ENCODE data around the gene AGAP5.

AGAP5 gene

GRCh38 chr10:73643362-73643761 is 54.5 kb downstream of the AGAP5 start:
- H3K36me3 ChIP-seq (ENCODE audit: insufficient read depth, low read length) = no peaks in the 10 kb centered on the region
- H3K4me1 ChIP-seq (ENCODE audit: insufficient read depth, low read length, severe bottlenecking) = no peaks in the 10 kb centered on the region
- H3K9ac ChIP-seq (ENCODE audit: low read length) = no peak overlapping the region
- no peaks in the 10 kb centered on the region for H3K9me3 ChIP-seq (ENCODE audit: low read length)
- no peaks in the 10 kb centered on the region for H3F3A ChIP-seq (ENCODE audit: insufficient read depth, low read length)
- no peak overlapping the region for H3K4me2 ChIP-seq (ENCODE audit: low read length)
- no peaks in the 10 kb centered on the region for H3K27me3 ChIP-seq (ENCODE audit: insufficient read depth, low read length)
- no peaks in the 10 kb centered on the region for H4K20me1 ChIP-seq (ENCODE audit: insufficient read depth, low read length)
- no peak overlapping the region for H3K4me3 ChIP-seq (ENCODE audit: low read depth, low read length, poor library complexity, severe bottlenecking)
- H3K79me2 ChIP-seq (ENCODE audit: insufficient read depth, low read length) = no peaks in the 10 kb centered on the region
- TF ChIP-seq CTCF (IDR thresholded peaks at IDR 0.05; ENCODE audit: low read length) (no peak), EZH2 (IDR thresholded peaks at IDR 0.05; ENCODE audit: borderline replicate concordance, low read length) (no peak)
- no peak overlapping the region for H2AFZ ChIP-seq (ENCODE audit: low read length)
- no peaks in the 10 kb centered on the region for H3K9me2 ChIP-seq (ENCODE audit: low read depth, low read length)
- H3K27ac ChIP-seq (ENCODE audit: low read depth, low read length, poor library complexity, severe bottlenecking) = no peak overlapping the region

GRCh38 chr10:73641328-73642060 is 56.4 kb downstream of the AGAP5 start, which contains the start of gene MYOZ1:
TSS of gene MYOZ1 (minus strand) at chr10:73641474. CDS start at chr10:73640017, 1,457 bp downstream.
- Histone ChIP-seq H3K4me3 (ENCODE audit: low read depth, low read length, poor library complexity, severe bottlenecking) (no peak within 1 kb of the TSS), H3K27ac (ENCODE audit: low read depth, low read length, poor library complexity, severe bottlenecking) (no peak within 1 kb of the TSS), H4K20me1 (ENCODE audit: insufficient read depth, low read length) (no peaks in the 10 kb centered on the region), H3K9ac (ENCODE audit: low read length) (no peak within 1 kb of the TSS), H3K36me3 (ENCODE audit: insufficient read depth, low read length) (no peaks in the 10 kb centered on the region), H3K4me1 (ENCODE audit: insufficient read depth, low read length, severe bottlenecking) (no peaks in the 10 kb centered on the region), H3K9me2 (ENCODE audit: low read depth, low read length) (no peaks in the 10 kb centered on the region), H3K9me3 (ENCODE audit: low read length) (no peaks in the 10 kb centered on the region), H3F3A (ENCODE audit: insufficient read depth, low read length) (no peaks in the 10 kb centered on the region), H2AFZ (ENCODE audit: low read length) (no peak within 1 kb of the TSS), H3K4me2 (ENCODE audit: low read length) (no peak within 1 kb of the TSS), H3K27me3 (ENCODE audit: insufficient read depth, low read length) (no peaks in the 10 kb centered on the region), H3K79me2 (ENCODE audit: insufficient read depth, low read length) (no peaks in the 10 kb centered on the region)
- TF ChIP-seq CTCF (IDR thresholded peaks at IDR 0.05; ENCODE audit: low read length) (no peak), EZH2 (IDR thresholded peaks at IDR 0.05; ENCODE audit: borderline replicate concordance, low read length) (no peak)

- Histone ChIP-seq H3K4me1 (ENCODE audit: insufficient read depth, low read length, severe bottlenecking) (no peaks in the 10 kb centered on the region), H3K4me2 (ENCODE audit: low read length) (no peak overlapping the region), H3K9ac (ENCODE audit: low read length) (no peak overlapping the region), H3K9me2 (ENCODE audit: low read depth, low read length) (no peaks in the 10 kb centered on the region), H4K20me1 (ENCODE audit: insufficient read depth, low read length) (no peaks in the 10 kb centered on the region), H3K9me3 (ENCODE audit: low read length) (no peaks in the 10 kb centered on the region), H3K79me2 (ENCODE audit: insufficient read depth, low read length) (no peaks in the 10 kb centered on the region), H2AFZ (ENCODE audit: low read length) (no peak overlapping the region), H3K27me3 (ENCODE audit: insufficient read depth, low read length) (no peaks in the 10 kb centered on the region), H3K4me3 (ENCODE audit: low read depth, low read length, poor library complexity, severe bottlenecking) (no peak overlapping the region), H3F3A (ENCODE audit: insufficient read depth, low read length) (no peaks in the 10 kb centered on the region), H3K36me3 (ENCODE audit: insufficient read depth, low read length) (no peaks in the 10 kb centered on the region), H3K27ac (ENCODE audit: low read depth, low read length, poor library complexity, severe bottlenecking) (no peak overlapping the region)
- no peak for TF ChIP-seq CTCF (IDR thresholded peaks at IDR 0.05; ENCODE audit: low read length)
- no peak for TF ChIP-seq EZH2 (IDR thresholded peaks at IDR 0.05; ENCODE audit: borderline replicate concordance, low read length)
Observed at GRCh38 chr10:73639286-73639685, 58.6 kb downstream of the AGAP5 start.
